GM12801 (cell line): Measurements from ENCODE around the gene CELSR1.

ENCODE experiments used
- TF ChIP-seq, protein P1 (sequence below): IDR thresholded peaks from one replicate; pipeline ENCODE4 v1.5.1; 2011; ENCODE audit warnings: control low read depth; ENCODE audit not compliant: insufficient read length; ENCODE audit errors: extremely low read depth

The CELSR1 gene

DNA sequence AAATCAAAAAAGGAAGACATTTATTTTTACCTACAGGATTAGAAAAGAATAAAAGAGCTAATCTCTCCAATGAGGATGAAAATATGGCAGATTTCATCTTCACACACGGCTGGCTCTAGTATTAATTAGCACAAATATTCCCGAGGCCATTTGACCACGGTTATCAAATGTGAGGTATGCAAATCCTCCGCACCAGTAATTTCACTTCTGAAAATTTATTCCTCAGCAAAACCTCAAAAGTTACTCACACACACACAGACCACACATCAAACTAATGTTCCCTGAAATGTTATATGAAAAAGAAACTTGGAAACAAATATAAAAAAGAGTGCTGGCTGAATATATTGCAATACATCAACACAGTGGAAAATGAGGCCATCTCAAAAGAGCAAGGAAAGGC, 32.8 kb downstream of the CELSR1 start:
- TF ChIP-seq, protein P1, sequence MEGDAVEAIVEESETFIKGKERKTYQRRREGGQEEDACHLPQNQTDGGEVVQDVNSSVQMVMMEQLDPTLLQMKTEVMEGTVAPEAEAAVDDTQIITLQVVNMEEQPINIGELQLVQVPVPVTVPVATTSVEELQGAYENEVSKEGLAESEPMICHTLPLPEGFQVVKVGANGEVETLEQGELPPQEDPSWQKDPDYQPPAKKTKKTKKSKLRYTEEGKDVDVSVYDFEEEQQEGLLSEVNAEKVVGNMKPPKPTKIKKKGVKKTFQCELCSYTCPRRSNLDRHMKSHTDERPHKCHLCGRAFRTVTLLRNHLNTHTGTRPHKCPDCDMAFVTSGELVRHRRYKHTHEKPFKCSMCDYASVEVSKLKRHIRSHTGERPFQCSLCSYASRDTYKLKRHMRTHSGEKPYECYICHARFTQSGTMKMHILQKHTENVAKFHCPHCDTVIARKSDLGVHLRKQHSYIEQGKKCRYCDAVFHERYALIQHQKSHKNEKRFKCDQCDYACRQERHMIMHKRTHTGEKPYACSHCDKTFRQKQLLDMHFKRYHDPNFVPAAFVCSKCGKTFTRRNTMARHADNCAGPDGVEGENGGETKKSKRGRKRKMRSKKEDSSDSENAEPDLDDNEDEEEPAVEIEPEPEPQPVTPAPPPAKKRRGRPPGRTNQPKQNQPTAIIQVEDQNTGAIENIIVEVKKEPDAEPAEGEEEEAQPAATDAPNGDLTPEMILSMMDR, result no peak

DNA sequence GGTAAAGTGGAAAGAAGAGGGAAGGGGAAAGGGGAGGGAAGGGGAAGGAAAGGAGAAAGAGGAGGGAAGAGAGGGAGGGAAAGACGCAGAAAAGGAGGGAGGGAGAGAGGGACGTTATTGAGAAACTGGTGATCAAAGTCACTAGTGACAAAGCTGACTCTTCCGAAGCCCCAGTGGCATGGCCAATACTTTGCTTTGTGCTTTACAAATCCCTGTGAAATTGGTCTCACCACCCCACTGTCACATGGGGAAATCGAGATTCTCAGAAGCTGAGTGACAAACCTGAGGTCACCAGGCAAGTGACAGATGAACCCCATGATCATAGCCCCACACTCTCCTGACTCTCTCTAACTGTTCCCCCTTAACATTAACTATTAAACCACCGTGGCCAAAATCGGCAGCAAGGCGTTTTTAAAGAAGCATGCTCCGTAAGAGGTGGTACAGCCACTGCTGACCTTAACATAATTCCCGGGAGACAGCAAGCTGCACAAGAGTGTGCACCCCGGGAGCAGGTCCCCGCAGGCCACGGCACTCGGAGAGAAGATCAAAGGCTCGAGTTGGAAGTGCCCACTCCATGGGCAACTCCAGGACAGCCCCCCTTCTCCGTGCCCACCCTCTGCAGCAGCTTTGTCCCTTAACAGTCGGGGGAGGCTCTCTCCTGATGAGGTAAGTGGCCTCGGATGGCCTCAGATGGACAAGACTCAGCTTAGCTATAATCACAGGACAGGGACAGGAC, 34.8 kb downstream of the CELSR1 start:
- TF ChIP-seq, protein P1, result no peak

DNA sequence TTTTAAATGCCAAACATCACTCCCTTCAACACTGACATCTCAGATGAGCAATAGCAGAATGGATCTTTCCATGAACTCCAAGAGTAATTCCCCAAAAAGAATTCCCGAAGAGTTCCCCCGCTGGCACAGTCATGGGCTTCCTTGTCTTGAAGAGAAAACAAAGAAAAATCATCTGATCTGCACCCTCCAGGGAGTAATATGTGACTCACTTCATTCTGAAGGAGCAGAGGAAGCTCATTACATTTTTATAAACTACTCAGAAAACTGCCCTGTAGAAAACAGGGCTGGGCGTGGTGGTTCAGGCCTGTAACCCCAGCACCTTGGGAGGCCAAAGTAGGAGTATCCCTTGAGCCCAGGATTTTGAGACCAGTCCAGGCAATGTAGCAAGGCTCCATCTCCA, 35.7 kb downstream of the CELSR1 start:
- TF ChIP-seq, protein P1, result no peak

DNA sequence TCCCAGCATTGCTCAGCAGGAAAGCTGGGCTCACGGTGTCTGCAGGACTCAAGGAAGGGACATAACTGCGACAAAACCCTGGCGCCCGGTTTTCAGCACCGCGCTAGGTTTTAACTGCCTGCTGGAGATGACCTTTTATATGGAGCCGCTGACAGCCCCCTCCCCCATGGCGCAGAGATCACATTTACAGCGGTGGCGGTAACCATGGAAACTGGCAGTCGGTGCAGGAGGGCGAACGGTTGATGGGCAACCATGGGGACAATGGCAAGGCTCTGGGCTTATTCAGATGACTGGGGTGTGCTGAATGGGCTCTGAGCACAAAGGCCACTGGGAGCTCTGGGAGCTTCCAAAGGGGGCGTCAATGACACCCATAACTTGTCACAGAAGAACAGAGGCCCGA, 37.2 kb downstream of the CELSR1 start:
- TF ChIP-seq, protein P1, result no peak

DNA sequence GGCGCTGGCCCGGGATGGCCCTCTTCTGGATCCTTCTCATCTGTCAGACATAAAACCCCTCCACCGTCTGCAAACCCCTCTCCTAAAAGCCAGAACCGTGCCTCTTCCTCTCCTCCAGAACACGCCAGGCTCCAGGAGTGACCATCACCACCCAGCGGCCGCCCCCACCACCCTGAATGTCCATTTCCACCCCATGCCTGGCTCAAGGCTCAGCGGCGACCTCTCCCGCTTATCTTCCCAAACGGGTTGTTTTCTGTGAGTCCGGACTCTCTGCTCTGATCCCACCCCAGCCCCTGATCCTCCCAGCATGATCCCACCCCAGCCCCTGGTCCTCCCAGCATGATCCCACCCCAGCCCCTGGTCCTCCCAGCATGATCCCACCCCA, 37.6 kb downstream of the CELSR1 start:
- TF ChIP-seq, protein P1, result no peak

DNA sequence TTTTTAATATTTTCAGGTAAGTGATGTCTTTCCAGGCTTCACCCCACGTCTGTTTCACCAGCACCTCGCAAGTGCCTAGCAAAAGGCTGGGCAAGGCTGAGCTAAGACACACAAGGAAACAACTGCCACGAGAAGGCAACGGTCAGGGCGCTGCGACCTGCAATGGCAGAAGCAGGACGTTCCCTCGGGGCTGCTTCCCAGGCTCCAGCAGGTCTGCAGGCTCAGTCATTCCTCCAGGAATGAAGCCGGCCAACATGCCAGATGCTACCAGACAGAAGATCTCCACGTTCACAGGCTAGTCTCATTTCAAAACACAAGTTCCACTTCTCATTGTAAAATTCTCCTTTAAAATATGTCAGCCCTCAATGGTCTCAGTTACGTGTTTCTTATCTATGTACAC, 45.5 kb downstream of the CELSR1 start:
- TF ChIP-seq, protein P1, result no peak

DNA sequence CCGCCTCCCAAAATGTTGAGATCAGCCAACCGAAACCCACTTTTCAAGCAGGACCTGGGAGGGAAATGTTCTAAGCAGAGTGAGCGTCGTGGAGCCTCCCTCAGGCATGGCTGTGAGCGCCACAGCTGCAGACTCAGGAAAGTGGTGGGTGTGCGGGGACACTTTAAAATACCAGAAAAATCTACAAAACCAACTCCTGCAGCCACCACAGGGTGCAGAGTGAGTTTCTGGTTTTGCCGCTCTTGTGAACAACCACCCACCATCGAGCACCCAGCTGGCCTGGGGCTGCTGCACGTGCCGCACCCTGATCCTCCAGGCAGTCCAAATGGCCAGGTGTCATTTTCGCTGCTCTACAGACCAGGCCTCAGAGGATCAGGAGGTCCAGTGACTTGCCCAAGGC, 46.9 kb downstream of the CELSR1 start:
- TF ChIP-seq, protein P1, result no peak
